Measurements from ENCODE around the gene SUSD4. TPM values are rescaled to one million over a fixed set of nuclear protein-coding genes. Genes with fewer than 3 reads are reported as not detected.

SUSD4 gene
- total and polyA plus RNA-seq, 2 of the 4 experiments (the other 2 are of a cell fraction), result 1.8 to 2.7 TPM

GRCh38 chr1:223177681-223178080, 186.3 kb downstream of the SUSD4 start:
- no peak for ATAC-seq (ENCODE audit: low read depth)
- Histone ChIP-seq H3K23ac (ENCODE audit: low read depth, low read length) (no peak overlapping the region), H3K4me2 (ENCODE audit: low read depth, low read length) (no peak overlapping the region), H3K14ac (replicated peaks; ENCODE audit: low read depth, low read length) (no peak overlapping the region), H3K79me1 (ENCODE audit: low read depth in 1 of 2, low read length in 2 of 2) (no peaks in the 10 kb centered on the region), H2AK9ac (replicated peaks; ENCODE audit: low read depth, low read length, poor library complexity) (no peak overlapping the region), H2BK5ac (ENCODE audit: low read depth, low read length, poor library complexity, severe bottlenecking) (no peak overlapping the region), H3K27me3 (ENCODE audit: control insufficient read depth, insufficient read depth, low read length) (peaks cover 28% of the 10 kb centered on the region), H3K9me1 (ENCODE audit: insufficient read depth, low read length) (no peaks in the 10 kb centered on the region), H4K5ac (ENCODE audit: low read depth, low read length) (no peak overlapping the region), H3K36me3 (ENCODE audit: control insufficient read depth, insufficient read depth, low read length) (no peaks in the 10 kb centered on the region), H2BK20ac (ENCODE audit: low read depth, low read length) (no peak overlapping the region), H4K91ac (ENCODE audit: insufficient read depth, low read depth, low read length) (no peak overlapping the region), H3K9me3 (ENCODE audit: control insufficient read depth, insufficient read depth, low read length) (no peaks in the 10 kb centered on the region), H4K20me1 (ENCODE audit: insufficient read depth, low read length) (no peaks in the 10 kb centered on the region), H2AFZ (replicated peaks; ENCODE audit: low read length, poor library complexity) (no peak overlapping the region), H2BK120ac (ENCODE audit: low read depth, low read length) (no peak overlapping the region), H2AK5ac (ENCODE audit: low read depth, low read length) (no peak overlapping the region), H3K4me3 (ENCODE audit: insufficient read depth, low read depth, low read length) (no peak overlapping the region), H3K9ac (ENCODE audit: low read depth, low read length) (no peak overlapping the region), H3K56ac (ENCODE audit: extremely low read depth, insufficient read depth, low read length) (no peak overlapping the region), H3K4me1 (ENCODE audit: control insufficient read depth, insufficient read depth, low read length) (no peaks in the 10 kb centered on the region), H3K4ac (ENCODE audit: low read depth, low read length) (no peak overlapping the region), H4K8ac (ENCODE audit: low read depth in 2 of 2, low read length in 2 of 2) (no peak overlapping the region), H2BK15ac (ENCODE audit: low read depth, low read length) (no peak overlapping the region), H3K27ac (ENCODE audit: insufficient read depth, low read length) (no peak overlapping the region), H3K18ac (ENCODE audit: low read depth, low read length) (no peak overlapping the region)
- BruUV-seq (replicated peaks), result no TSS peak
- intact Hi-C loops (cut with micrococcal nuclease) (no loop called here), dilution Hi-C loops (cut with HindIII; ENCODE audit: low sequenced_read_pairs, unreplicated experiment) (no loop called here), in situ Hi-C loops (cut with MboI; ENCODE audit: low sequenced_read_pairs) (no loop called here)
- WGBS, 2 experiments (ENCODE audit: extremely low coverage in 2 of 2, insufficient read length in 1 of 2), result 25% methylated on average over 1 of the region's 5 CpGs; no CpG with 5 or more reads in 1 of the 2 experiments
- ChIA-PET POLR2A (ENCODE audit: unreplicated experiment) (no interaction called here), CTCF (no interaction called here)
- DNase-seq, result no peak
- TF ChIP-seq CEBPB (IDR thresholded peaks at IDR 0.05; ENCODE audit: low read depth, low read length) (no peak), NFE2L2 (IDR thresholded peaks at IDR 0.05; ENCODE audit: low read depth, low read length) (no peak), SMC3 (IDR thresholded peaks at IDR 0.05; ENCODE audit: low read depth, low read length) (no peak), RAD21 (IDR thresholded peaks at IDR 0.05; ENCODE audit: low read length) (no peak), RFX5 (IDR thresholded peaks at IDR 0.05; ENCODE audit: low read depth, low read length) (no peak), RCOR1 (IDR thresholded peaks at IDR 0.05; ENCODE audit: insufficient replicate concordance, low read length) (no peak), MAFK (IDR thresholded peaks at IDR 0.05; ENCODE audit: low read depth, low read length) (no peak), ELK1 (IDR thresholded peaks at IDR 0.05; ENCODE audit: borderline replicate concordance, low read depth, low read length) (no peak), MAZ (IDR thresholded peaks at IDR 0.05; ENCODE audit: borderline replicate concordance, low read depth, low read length) (no peak), POLR2A (IDR thresholded peaks at IDR 0.05; ENCODE audit: low read depth, low read length) (no peak), MXI1 (IDR thresholded peaks at IDR 0.05; ENCODE audit: borderline replicate concordance, low read depth, low read length) (no peak), CTCF (conservative IDR thresholded peaks at IDR 0.05; ENCODE audit: low read depth, low read length) (no peak), BHLHE40 (IDR thresholded peaks at IDR 0.05; ENCODE audit: low read depth, low read length) (no peak), CHD1 (IDR thresholded peaks at IDR 0.05; ENCODE audit: low read depth, low read length) (no peak), USF2 (IDR thresholded peaks at IDR 0.05; ENCODE audit: low read depth, low read length) (no peak), FOS (IDR thresholded peaks at IDR 0.05; ENCODE audit: low read depth, low read length) (no peak)
